ENCODE results near the gene TTLL13. TPM values are rescaled to one million over a fixed set of nuclear protein-coding genes. Genes with fewer than 3 reads are reported as not detected.
"Not testable (repeated sequence)": the region's sequence is repeated elsewhere in the genome, so short reads cannot be mapped to it uniquely, and the experiment has no call there.

The TTLL13 gene
- total RNA-seq, 1 donor from 2014 or later = not detected

GRCh38 chr15:90268415-90268814 is 19.1 kb downstream of the TTLL13 start:
- Histone ChIP-seq H3K4me1 (peaks cover 24% of the 10 kb centered on the region), H3K4me3 (peak overlapping the region; percentile 58), H3K27me3 (no peaks in the 10 kb centered on the region), H3K9ac (no peak overlapping the region), H3F3A (ENCODE audit: low read depth) (peaks cover 17% of the 10 kb centered on the region), H3K9me3 (ENCODE audit: low read depth) (no peaks in the 10 kb centered on the region), H2AFZ (replicated peaks) (no peak overlapping the region), H3K79me2 (ENCODE audit: low read depth) (peaks cover 60% of the 10 kb centered on the region), H3K27ac (peak overlapping the region; percentile 18), H4K20me1 (ENCODE audit: low read depth) (peaks cover 34% of the 10 kb centered on the region), H3K36me3 (peaks cover 3% of the 10 kb centered on the region), H3K4me2 (peak overlapping the region; percentile 86)
- H3K4me3 Mint-ChIP-seq = peak overlapping the region; percentile 68
- DNase-seq (ENCODE audit: low spot score) = peak; percentile 64
- peaks cover 25% of the 10 kb centered on the region for H3K36me3 Mint-ChIP-seq
- no peak overlapping the region for H3K27ac Mint-ChIP-seq
- H3K4me1 Mint-ChIP-seq = peaks cover 27% of the 10 kb centered on the region
- TF ChIP-seq CTCF (IDR thresholded peaks at IDR 0.05) = no peak
- TF ChIP-seq EZH2 (IDR thresholded peaks at IDR 0.05) = no peak
- TF ChIP-seq EZH2phosphoT487 (IDR thresholded peaks at IDR 0.05) = no peak
- peaks cover 2% of the 10 kb centered on the region for H3K27me3 Mint-ChIP-seq (ENCODE audit: insufficient read depth, low read depth)
- H3K9me3 Mint-ChIP-seq = no peaks in the 10 kb centered on the region

- Histone ChIP-seq H4K20me1 (ENCODE audit: low read depth) (peaks cover 34% of the 10 kb centered on the region), H3K27me3 (no peaks in the 10 kb centered on the region), H3K36me3 (peaks cover 3% of the 10 kb centered on the region), H3K9me3 (ENCODE audit: low read depth) (no peaks in the 10 kb centered on the region), H3K27ac (no peak overlapping the region), H2AFZ (replicated peaks) (no peak overlapping the region), H3K4me2 (no peak overlapping the region), H3F3A (ENCODE audit: low read depth) (peaks cover 17% of the 10 kb centered on the region), H3K4me3 (no peak overlapping the region), H3K9ac (no peak overlapping the region), H3K4me1 (peaks cover 20% of the 10 kb centered on the region), H3K79me2 (ENCODE audit: low read depth) (peaks cover 60% of the 10 kb centered on the region)
- peaks cover 2% of the 10 kb centered on the region for H3K27me3 Mint-ChIP-seq (ENCODE audit: insufficient read depth, low read depth)
- TF ChIP-seq EZH2 (IDR thresholded peaks at IDR 0.05) = no peak
- no peak for TF ChIP-seq EZH2phosphoT487 (IDR thresholded peaks at IDR 0.05)
- TF ChIP-seq CTCF (IDR thresholded peaks at IDR 0.05) = no peak
- H3K4me1 Mint-ChIP-seq = peaks cover 22% of the 10 kb centered on the region
- DNase-seq (ENCODE audit: low spot score) = no peak
- H3K9me3 Mint-ChIP-seq = peaks cover 2% of the 10 kb centered on the region
- H3K27ac Mint-ChIP-seq = no peak overlapping the region
- peaks cover 33% of the 10 kb centered on the region for H3K36me3 Mint-ChIP-seq
- no peak overlapping the region for H3K4me3 Mint-ChIP-seq
These were observed 21.3 kb downstream of the TTLL13 start for GRCh38 chr15:90270502-90271150.

GRCh38 chr15:90271459-90272166 is 22.3 kb downstream of the TTLL13 start:
- no peak overlapping the region for H3K9ac ChIP-seq
- TF ChIP-seq EZH2phosphoT487 (IDR thresholded peaks at IDR 0.05) (no peak), EZH2 (IDR thresholded peaks at IDR 0.05) (no peak), CTCF (IDR thresholded peaks at IDR 0.05) (no peak)
- H3F3A ChIP-seq (ENCODE audit: low read depth) = peaks cover 17% of the 10 kb centered on the region
- peaks cover 50% of the 10 kb centered on the region for H3K79me2 ChIP-seq (ENCODE audit: low read depth)
- Mint-ChIP-seq H3K4me3 (no peak overlapping the region), H3K4me1 (peaks cover 20% of the 10 kb centered on the region), H3K9me3 (peaks cover 2% of the 10 kb centered on the region), H3K27me3 (ENCODE audit: insufficient read depth, low read depth) (no peaks in the 10 kb centered on the region), H3K36me3 (peaks cover 37% of the 10 kb centered on the region), H3K27ac (no peak overlapping the region)
- H3K36me3 ChIP-seq = peaks cover 3% of the 10 kb centered on the region
- no peak overlapping the region for H3K4me2 ChIP-seq
- H3K4me1 ChIP-seq = peaks cover 17% of the 10 kb centered on the region
- no peaks in the 10 kb centered on the region for H3K27me3 ChIP-seq
- no peak overlapping the region for H3K27ac ChIP-seq
- DNase-seq (ENCODE audit: low spot score) = no peak
- H3K4me3 ChIP-seq = no peak overlapping the region
- no peak overlapping the region for H2AFZ ChIP-seq (replicated peaks)
- no peaks in the 10 kb centered on the region for H3K9me3 ChIP-seq (ENCODE audit: low read depth)
- peaks cover 32% of the 10 kb centered on the region for H4K20me1 ChIP-seq (ENCODE audit: low read depth)

GRCh38 chr15:90278467-90278866 is 29.1 kb downstream of the TTLL13 start:
- not testable (repeated sequence) for H3K9me3 ChIP-seq (ENCODE audit: low read depth); H3K4me1 Mint-ChIP-seq; H3K9ac ChIP-seq; H3K27me3 Mint-ChIP-seq (ENCODE audit: insufficient read depth, low read depth); H3K27ac ChIP-seq; H3K27ac Mint-ChIP-seq; H3K4me3 ChIP-seq; H3K4me3 Mint-ChIP-seq; H3K79me2 ChIP-seq (ENCODE audit: low read depth); H2AFZ ChIP-seq (replicated peaks); H3K4me2 ChIP-seq; H3K27me3 ChIP-seq; H3K4me1 ChIP-seq; H3K9me3 Mint-ChIP-seq; H3K36me3 ChIP-seq; H4K20me1 ChIP-seq (ENCODE audit: low read depth); DNase-seq (ENCODE audit: low spot score)
- H3K36me3 Mint-ChIP-seq = peaks cover 12% of the 10 kb centered on the region
- H3F3A ChIP-seq (ENCODE audit: low read depth) = peaks cover 13% of the 10 kb centered on the region

GRCh38 chr15:90280743-90281142 is 31.4 kb downstream of the TTLL13 start:
- not testable (repeated sequence) for H3K4me3 ChIP-seq; H4K20me1 ChIP-seq (ENCODE audit: low read depth); H3K36me3 ChIP-seq; H3K27me3 ChIP-seq; H3K9me3 ChIP-seq (ENCODE audit: low read depth); H3K27me3 Mint-ChIP-seq (ENCODE audit: insufficient read depth, low read depth); H3K79me2 ChIP-seq (ENCODE audit: low read depth); H3K4me3 Mint-ChIP-seq; H3K4me1 ChIP-seq; H3K4me1 Mint-ChIP-seq; H3K27ac Mint-ChIP-seq; H3K36me3 Mint-ChIP-seq; H2AFZ ChIP-seq (replicated peaks); DNase-seq (ENCODE audit: low spot score); H3K9ac ChIP-seq; H3K9me3 Mint-ChIP-seq; H3K27ac ChIP-seq
- Histone ChIP-seq H3K4me2 (peak overlapping the region; percentile 50), H3F3A (ENCODE audit: low read depth) (peaks cover 13% of the 10 kb centered on the region)
